ENCODE data around the gene TTC39B.
A peak's percentile ranks its signal among the peaks of the same experiment; 100 is the strongest.
"Not testable (repeated sequence)": the region's sequence is repeated elsewhere in the genome, so short reads cannot be mapped to it uniquely, and the experiment has no call there.

TTC39B gene

GRCh38 chr9:15306757-15307522 lies at the start of gene TTC39B:
Gene TTC39B, minus strand, starts transcription at chr9:15307216. Its CDS starts 91 bp downstream, at chr9:15307125.
- peak; percentile 35 for DNase-seq

GRCh38 chr9:15355669-15356068 lies 48.7 kb upstream of the TTC39B start:
- no peak for DNase-seq

DNA sequence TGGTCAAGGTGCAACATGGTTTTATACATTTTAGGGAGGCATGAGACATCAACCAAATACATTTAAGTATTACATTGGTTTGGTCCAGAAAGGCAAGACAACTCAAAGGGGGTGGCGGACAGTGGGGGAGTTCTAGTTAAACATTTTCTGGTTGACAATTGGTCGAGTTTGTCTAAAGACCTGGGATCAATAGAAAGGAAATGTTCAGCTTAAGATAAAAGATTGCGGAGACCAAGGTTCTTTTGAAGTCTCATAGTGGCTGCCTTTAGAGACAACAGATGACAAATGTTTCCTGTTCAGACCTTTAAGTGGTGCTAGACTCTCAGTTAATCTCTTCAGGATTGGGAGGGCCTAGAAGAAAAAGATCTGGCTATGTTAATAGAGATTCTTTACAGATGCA lies 47.7 kb upstream of the TTC39B start:
- DNase-seq, result no peak

- no peak for DNase-seq
Observed at GRCh38 chr9:15353892-15354291, 46.9 kb upstream of the TTC39B start.

DNA sequence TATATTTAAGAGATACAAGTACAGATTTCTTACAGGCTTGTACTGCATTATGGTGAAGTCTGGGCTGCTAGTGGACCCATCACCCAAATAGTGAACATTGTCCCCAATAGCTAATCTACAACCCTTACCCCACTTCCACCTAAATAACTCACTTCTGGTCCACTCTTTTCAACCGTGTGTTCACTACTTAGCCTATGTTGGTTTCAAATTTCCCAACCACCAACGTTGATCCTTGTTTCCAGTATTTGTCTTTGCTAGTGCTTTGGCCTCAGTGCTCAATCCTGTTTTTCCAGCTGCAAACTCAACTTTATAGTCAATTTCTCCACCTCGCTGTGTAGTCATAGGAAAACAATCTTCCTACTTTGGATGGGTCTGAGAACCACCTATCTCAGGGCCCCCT lies 45.3 kb upstream of the TTC39B start:
- DNase-seq, result no peak

DNA sequence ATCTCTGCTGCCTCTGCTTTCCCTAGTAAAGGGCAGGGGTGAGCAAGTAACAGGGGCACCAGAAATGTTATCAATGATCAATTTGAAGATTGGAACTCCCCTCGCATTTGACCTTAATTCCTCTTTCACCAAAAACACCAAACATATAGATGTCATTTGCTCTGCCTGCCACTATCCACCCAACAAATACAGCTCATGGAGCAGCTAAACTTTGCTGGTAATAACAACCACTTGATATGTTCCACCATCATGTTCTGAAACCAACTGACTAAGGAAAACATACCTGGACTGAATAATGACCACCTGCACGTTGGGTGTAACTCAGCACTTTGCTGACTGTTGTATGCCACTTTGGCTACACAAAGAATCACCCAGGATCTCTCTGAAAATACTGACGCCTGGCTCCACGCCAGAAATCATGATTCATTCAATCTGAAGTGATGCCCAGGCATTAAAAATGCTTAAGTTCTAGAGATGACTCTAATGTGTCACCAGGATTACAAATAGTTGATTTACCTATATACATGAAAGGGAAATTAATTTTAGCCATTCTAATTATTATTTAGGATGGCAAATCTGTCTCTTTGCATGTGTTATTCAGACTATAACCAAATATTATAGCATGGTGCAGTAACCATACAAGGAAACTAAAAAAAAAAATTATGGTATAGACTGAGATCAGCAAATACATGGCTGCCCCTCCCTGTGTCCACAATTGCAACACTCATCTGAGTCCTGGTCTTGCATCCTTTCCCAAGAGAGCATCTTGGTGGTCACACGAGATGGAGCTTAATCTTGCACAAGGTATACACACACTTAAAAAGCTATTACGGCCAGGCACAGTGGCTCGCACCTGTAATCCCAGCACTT lies 43.1 kb upstream of the TTC39B start:
- DNase-seq, result no peak

DNA sequence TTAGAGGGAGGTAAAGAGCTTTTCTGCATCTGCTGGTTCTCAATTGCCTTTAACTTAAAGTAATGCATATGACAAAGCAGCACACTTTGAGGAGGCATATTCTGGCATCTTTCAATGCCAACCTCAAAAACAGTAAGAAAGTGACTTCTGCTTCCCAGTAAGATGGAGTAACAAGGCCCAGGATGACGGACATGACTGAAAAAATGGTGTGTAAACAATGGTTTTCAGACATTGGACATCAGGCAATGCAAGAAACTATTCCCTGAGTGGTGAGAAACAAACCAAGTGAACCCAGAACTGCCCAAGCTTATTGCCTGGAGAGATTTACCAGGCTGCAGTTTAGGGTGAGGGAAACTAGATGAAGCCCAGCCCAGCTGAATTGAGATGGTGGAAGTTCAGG lies 39.8 kb upstream of the TTC39B start:
- no peak for DNase-seq

- no peak for DNase-seq
Observed at GRCh38 chr9:15344191-15344590, 37.2 kb upstream of the TTC39B start.

DNA sequence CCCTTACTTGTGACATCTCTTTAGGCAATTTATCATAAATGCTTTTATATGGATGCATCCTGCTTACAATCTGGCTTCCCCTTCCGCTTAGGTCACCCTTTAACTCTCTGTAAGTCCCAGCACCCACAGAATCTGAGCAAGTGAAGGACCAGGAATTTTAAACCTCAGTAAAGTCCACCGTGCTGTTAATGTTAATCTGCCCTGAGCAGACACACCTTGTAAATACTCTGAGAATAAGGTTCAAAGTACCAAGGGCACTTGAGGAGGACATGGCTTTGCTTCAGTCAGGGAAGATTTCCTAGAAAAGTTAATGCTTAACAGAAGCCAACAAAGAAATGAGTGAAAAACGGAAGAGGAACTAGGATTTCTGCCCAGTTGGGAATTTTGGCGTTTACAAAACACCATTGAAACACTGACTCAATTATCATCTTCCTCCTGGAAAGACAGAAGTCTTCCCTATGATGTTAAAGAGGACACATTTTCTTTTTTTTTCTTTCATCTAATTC lies 26.4 kb upstream of the TTC39B start:
- no peak for DNase-seq

GRCh38 chr9:15332939-15333338 lies 25.9 kb upstream of the TTC39B start:
- no peak for DNase-seq

DNA sequence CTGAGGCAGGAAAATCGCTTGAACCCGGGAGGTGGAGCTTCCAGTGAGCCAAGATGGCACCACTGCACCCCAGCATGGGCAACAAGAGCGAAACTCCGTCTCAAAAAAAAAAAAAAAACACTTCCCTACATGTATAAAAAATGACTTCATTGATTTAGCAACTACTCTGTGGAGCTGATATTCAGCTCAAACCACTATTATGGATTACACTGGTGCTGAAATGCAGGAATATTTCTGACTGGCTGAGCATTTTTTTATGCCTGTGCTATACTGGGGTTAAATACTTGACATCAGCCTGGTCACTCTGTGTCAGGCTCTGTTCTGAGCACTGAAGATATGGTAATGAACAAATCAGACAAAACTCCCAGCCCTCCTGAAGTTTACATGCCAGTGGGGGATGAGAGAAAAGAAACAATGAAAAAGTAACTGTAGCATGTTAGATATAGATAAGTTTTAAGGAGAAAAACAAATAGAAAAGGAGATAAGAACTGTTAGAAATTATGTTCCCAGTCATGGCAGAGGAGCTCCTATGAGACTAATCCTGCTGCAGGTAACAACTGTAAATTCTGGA lies 22.6 kb upstream of the TTC39B start:
- no peak for DNase-seq

DNA sequence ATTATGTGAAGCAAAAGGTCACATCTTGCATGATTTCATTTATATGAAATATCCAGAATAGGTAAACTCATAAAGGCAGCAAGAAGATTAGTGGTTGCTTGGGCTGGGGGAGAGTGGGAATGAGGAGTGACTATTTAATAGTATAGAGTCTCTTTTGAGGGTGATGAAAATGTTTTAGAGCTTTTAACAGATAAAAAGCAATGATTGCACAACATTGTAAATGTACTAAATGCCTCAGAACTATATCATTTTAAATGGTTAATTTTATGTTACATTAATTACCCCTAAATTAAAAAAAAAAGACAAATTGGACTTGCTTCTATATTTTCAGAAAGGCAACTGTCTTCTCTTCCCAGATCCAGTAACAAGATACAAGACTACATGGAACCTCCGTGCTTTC lies 21.9 kb upstream of the TTC39B start:
- no peak for DNase-seq

GRCh38 chr9:15322695-15323094 lies 15.7 kb upstream of the TTC39B start:
- DNase-seq, result not testable (repeated sequence)

- DNase-seq, result not testable (repeated sequence)
Observed at GRCh38 chr9:15319661-15320060, 12.6 kb upstream of the TTC39B start.

DNA sequence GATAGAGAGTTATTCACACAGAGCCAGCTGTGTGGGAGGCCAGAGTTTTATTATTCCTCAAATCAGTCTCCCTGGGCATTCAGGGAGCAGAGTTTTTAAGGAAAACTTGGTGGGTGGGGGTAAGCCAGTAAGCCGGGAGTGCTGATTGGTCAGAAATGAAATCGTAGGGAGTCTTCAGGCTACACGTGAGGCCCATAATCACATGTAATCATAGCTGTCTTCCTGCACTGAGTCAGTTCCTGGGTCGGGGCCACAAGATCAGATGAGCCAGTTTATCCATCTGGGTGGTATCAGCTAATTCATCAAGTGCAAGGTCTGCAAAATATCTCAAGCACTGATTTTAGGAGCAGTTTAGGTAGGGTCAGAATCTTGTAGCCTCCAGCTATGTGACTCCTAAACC lies 10.8 kb upstream of the TTC39B start:
- DNase-seq, result no peak

GRCh38 chr9:15311607-15312006 lies 4.6 kb upstream of the TTC39B start:
- DNase-seq, result no peak

- no peak for DNase-seq
Observed at GRCh38 chr9:15310107-15310850, 3.3 kb upstream of the TTC39B start.

- DNase-seq, result no peak
Observed at GRCh38 chr9:15308511-15308910, 1.5 kb upstream of the TTC39B start.

- no peak for DNase-seq
Observed at GRCh38 chr9:15307523-15307841, 466 bp upstream of the TTC39B start.

DNA sequence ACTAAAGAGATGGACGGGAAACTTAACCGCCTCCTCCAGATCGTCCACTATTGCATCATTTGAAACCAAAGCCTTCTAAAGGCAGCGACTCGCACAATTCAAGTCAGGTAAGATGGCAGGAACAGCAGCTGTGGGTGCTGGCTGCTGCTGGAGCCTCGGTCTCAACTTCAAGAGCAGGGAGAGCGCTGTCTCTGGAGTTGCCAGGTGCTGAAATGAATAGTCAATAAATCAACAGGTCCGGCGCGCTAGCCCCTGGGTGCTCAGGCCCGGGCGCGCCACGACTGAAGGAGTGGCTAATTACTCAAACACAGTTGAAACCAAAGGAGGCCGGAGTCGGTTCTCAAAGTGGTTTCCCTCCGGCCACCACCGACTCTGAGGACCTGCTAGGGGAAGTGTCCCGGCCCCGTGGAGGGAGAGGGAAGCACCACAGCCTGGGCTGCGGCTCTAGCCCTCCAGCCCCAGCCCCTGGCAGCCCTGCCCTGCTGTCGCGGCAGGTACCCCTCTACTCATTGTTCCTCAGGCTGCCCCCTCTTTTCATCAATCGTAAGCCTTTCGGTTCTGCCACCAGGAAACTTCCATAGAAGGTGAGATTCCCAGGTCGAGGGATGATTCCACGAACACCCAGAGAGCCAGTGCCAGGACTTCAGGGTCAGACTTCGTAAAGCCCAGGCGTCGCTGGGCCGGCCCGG lies 804 bp downstream of the TTC39B start:
- DNase-seq, result no peak

GRCh38 chr9:15305470-15305869 lies 1.5 kb downstream of the TTC39B start:
- no peak for DNase-seq

- DNase-seq, result no peak
Observed at GRCh38 chr9:15304632-15305031, 2.4 kb downstream of the TTC39B start.
